ENCODE results near the gene COL4A5.

GRCh38 chrX:108726748-108727147, 287.1 kb downstream of the COL4A5 start:
- no peak for TF ChIP-seq EZH2 (IDR thresholded peaks at IDR 0.05; ENCODE audit: borderline replicate concordance, low read depth, low read length, poor library complexity, severe bottlenecking)
- TF ChIP-seq CTCF (conservative IDR thresholded peaks at IDR 0.05; ENCODE audit: low read depth, low read length): no peak
